HepG2 (cell line): ENCODE measurements around the gene LOXL3. TPM values are rescaled to one million over a fixed set of nuclear protein-coding genes. Genes with fewer than 3 reads are reported as not detected.

ENCODE experiments used
- BCL6 ChIP-seq: IDR thresholded peaks from 2 replicates; pipeline ENCODE4 v1.6.1; 2016; ENCODE audit warnings: missing genetic modification reagents, missing compliant biosample characterization
- EP300 ChIP-seq, 3 experiments: sonication (generic) in 1 of 3; formaldehyde crosslinking in 1 of 3; IDR thresholded peaks; 2 replicates each; pipeline versions ENCODE4 v1.5.1 to v1.6.1; 2011 to 2020; ENCODE audit warnings: low read depth in 2 of 3, low read length in 2 of 3, borderline replicate concordance in 1 of 3, improper control_type of control experiment in 1 of 3, mild to moderate bottlenecking in 1 of 3, missing genetic modification reagents in 1 of 3, moderate library complexity in 1 of 3
- FOSL2 ChIP-seq: sonication (generic); formaldehyde crosslinking; IDR thresholded peaks from 2 replicates; pipeline ENCODE4 v1.4.0; 2020; ENCODE audit warnings: missing genetic modification reagents
- GZF1 ChIP-seq: sonication (generic); formaldehyde crosslinking; IDR thresholded peaks from 2 replicates; pipeline ENCODE4 v1.5.1; 2020; ENCODE audit warnings: mild to moderate bottlenecking, missing genetic modification reagents
- HDAC2 ChIP-seq: sonication (generic); formaldehyde crosslinking; IDR thresholded peaks from 2 replicates; pipeline ENCODE4 v1.4.0; 2020; ENCODE audit warnings: missing genetic modification reagents
- HMG20B ChIP-seq: conservative IDR thresholded peaks from 2 replicates; pipeline ENCODE4 v1.6.1; 2016; ENCODE audit warnings: missing genetic modification reagents, missing compliant biosample characterization
- JUND ChIP-seq: sonication (generic); formaldehyde crosslinking; IDR thresholded peaks from 2 replicates; pipeline ENCODE4 v1.8.0; 2022; ENCODE audit warnings: mild to moderate bottlenecking, missing genetic modification reagents
- KAT7 ChIP-seq: IDR thresholded peaks from 2 replicates; pipeline ENCODE4 v1.6.1; 2018; ENCODE audit warnings: borderline replicate concordance, missing compliant biosample characterization
- MIER3 ChIP-seq: IDR thresholded peaks from 2 replicates; pipeline ENCODE4 v1.6.1; 2016; ENCODE audit warnings: missing compliant biosample characterization, borderline replicate concordance
- PCBP1 ChIP-seq: fragments of 200-400 bp; formaldehyde crosslinking; IDR thresholded peaks from 2 replicates; pipeline ENCODE4 v1.6.1; 2017; ENCODE audit warnings: mild to moderate bottlenecking, low read depth, low read length, borderline replicate concordance
- RBFOX2 ChIP-seq: fragments of 200-400 bp; formaldehyde crosslinking; IDR thresholded peaks from 2 replicates; pipeline ENCODE4 v1.6.1; 2017; ENCODE audit warnings: low read depth, mild to moderate bottlenecking, low read length
- RFXAP ChIP-seq: sonication (generic); formaldehyde crosslinking; IDR thresholded peaks from 2 replicates; pipeline ENCODE4 v1.4.0; 2020; ENCODE audit warnings: missing genetic modification reagents, borderline replicate concordance
- SATB2 ChIP-seq: sonication (generic); formaldehyde crosslinking; IDR thresholded peaks from 2 replicates; pipeline ENCODE4 v1.5.0; 2020; ENCODE audit warnings: missing genetic modification reagents
- SRSF1 ChIP-seq: fragments of 200-400 bp; formaldehyde crosslinking; optimal IDR thresholded peaks from 2 replicates; pipeline ENCODE3; 2017; ENCODE audit warnings: mild to moderate bottlenecking, low read depth, low read length, moderate library complexity
- TBX3 ChIP-seq: fragments of 450-650 bp; IDR thresholded peaks from 2 replicates; pipeline ENCODE4 v1.6.1; 2017; ENCODE audit warnings: antibody characterized with exemption, mild to moderate bottlenecking, inconsistent platforms, borderline replicate concordance
- ZFP62 ChIP-seq: sonication (generic); formaldehyde crosslinking; IDR thresholded peaks from 2 replicates; pipeline ENCODE4 v1.4.0; 2020; ENCODE audit warnings: missing genetic modification reagents
- ZMYM4 ChIP-seq: sonication (generic); formaldehyde crosslinking; IDR thresholded peaks from 2 replicates; pipeline ENCODE4 v1.8.1; 2023; ENCODE audit warnings: mild to moderate bottlenecking, missing genetic modification reagents
- ZNF251 ChIP-seq: sonication (generic); formaldehyde crosslinking; IDR thresholded peaks from 2 replicates; pipeline ENCODE4 v1.9.0; 2021; ENCODE audit warnings: mild to moderate bottlenecking, missing genetic modification reagents
- ZNF282 ChIP-seq: fragments of 450-650 bp; IDR thresholded peaks from 2 replicates; pipeline ENCODE4 v1.6.1; 2018; ENCODE audit not compliant: partially characterized antibody
- ZNF441 ChIP-seq: sonication (generic); formaldehyde crosslinking; IDR thresholded peaks from 2 replicates; pipeline ENCODE4 v1.7.0; 2021; ENCODE audit warnings: missing genetic modification reagents, borderline replicate concordance
- ZNF460 ChIP-seq: sonication (generic); formaldehyde crosslinking; IDR thresholded peaks from 2 replicates; pipeline ENCODE4 v1.5.1; 2020; ENCODE audit warnings: missing genetic modification reagents, mild to moderate bottlenecking, borderline replicate concordance
- ZNF557 ChIP-seq: sonication (generic); formaldehyde crosslinking; IDR thresholded peaks from 2 replicates; pipeline ENCODE4 v1.4.0; 2020; ENCODE audit warnings: missing genetic modification reagents
- ZNF749 ChIP-seq: sonication (generic); formaldehyde crosslinking; IDR thresholded peaks from 2 replicates; pipeline ENCODE4 v1.8.0; 2022; ENCODE audit warnings: mild to moderate bottlenecking, missing genetic modification reagents, moderate library complexity, borderline replicate concordance
- ZSCAN31 ChIP-seq: sonication (generic); formaldehyde crosslinking; IDR thresholded peaks from 2 replicates; pipeline ENCODE4 v1.5.0; 2020; ENCODE audit warnings: low read depth, mild to moderate bottlenecking, missing genetic modification reagents
- polyA plus RNA-seq, 8 experiments: library from polyadenylated mRNA; depleted of rRNA in 3 of 8; stranded (reverse) in 7 of 8; unstranded in 1 of 8; fragments of >200 nt; fragmentation: Illumina TruSeq in 4 of 8; extraction: Trizol in 4 of 8; gene quantifications; 2 replicates each; pipeline versions ENCODE4 v1.2.1 to v1.2.3, GENCODE V29; 2011 to 2016; ENCODE audit warnings: low read depth in 4 of 8, missing spikeins in 1 of 8, mixed read lengths in 1 of 8; ENCODE audit not compliant: insufficient read depth in 1 of 8
- total RNA-seq, 5 experiments: library from RNA; depleted of rRNA; stranded (reverse); fragments of >200 nt; fragmentation: Illumina TruSeq; extraction: Trizol; gene quantifications; 2 replicates each; pipeline ENCODE4 v1.2.3, GENCODE V29; 2016; ENCODE audit warnings: low read depth in 1 of 5
- TF ChIP-seq, protein P1 (sequence below): sonication (generic); formaldehyde crosslinking; IDR thresholded peaks from 2 replicates; pipeline ENCODE4 v1.5.0; 2020; ENCODE audit warnings: missing genetic modification reagents
- TF ChIP-seq, protein P2 (sequence below): sonication (generic); formaldehyde crosslinking; IDR thresholded peaks from 2 replicates; pipeline ENCODE4 v1.4.0; 2020; ENCODE audit warnings: missing genetic modification reagents; ENCODE audit errors: not compliant biosample characterization
- TF ChIP-seq, protein P3 (sequence below): sonication (generic); formaldehyde crosslinking; conservative IDR thresholded peaks from 2 replicates; pipeline ENCODE4 v1.5.0; 2020; ENCODE audit warnings: missing genetic modification reagents

LOXL3 gene
- total and polyA plus RNA-seq, 2 of the 13 experiments (the other 11 are each of a cell fraction or from before 2014, with no cell fraction given): 0.55 to 6.5 TPM

DNA sequence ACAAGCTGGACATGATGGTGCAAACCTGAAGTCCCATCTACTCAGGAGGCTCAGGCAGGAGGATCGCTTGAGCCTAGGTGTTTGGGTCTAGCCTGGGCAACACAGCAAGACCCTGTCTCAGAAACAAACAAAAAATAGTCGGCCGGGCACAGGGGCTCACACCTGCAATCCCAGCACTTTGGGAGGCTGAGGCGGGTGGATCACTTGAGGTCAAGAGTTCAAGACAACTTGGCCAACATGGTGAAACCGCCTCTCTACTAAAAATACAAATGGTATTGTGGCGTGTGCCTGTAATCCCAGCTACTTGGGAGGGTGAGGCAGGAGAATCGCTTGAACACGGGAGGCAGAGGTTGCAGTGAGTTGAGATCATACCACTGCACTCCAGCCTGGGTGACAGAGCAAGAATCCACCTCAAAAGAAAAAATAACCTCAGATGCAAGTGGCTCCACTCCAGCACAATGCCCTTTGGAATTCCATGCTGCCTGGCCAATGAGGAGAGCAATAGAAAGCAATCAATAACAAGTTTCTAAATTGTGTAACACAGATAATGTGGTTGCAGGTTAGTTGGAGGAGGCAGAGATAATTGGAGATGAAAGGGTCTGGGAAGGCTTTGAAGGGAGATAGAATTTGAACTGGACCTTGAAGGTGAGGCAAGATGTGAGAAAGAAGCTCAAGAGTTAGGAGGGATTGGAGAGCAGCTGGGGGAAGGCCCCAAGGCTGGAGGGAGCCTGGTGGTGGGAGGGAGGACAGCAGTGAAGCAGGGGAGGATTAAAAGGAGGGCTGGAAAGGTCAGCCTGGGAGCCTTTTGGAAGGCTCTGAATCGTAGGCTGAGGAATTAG, 64.9 kb downstream of the LOXL3 start (continued):
- peak; percentile 41; the same call in 1 of the 2 replicates for TF ChIP-seq FOSL2 (CRISPR knock-in tag)
- peak; percentile 61; the same call in 1 of the 2 replicates for TF ChIP-seq ZSCAN31 (CRISPR knock-in tag)
- no peak for TF ChIP-seq ZNF557 (CRISPR knock-in tag)
- 0 out of 2 replicates have a peak, but pooled peaks have one; percentile 73 for TF ChIP-seq KAT7 (CRISPR knock-in tag)
- no peak for TF ChIP-seq ZNF251 (CRISPR knock-in tag)
- TF ChIP-seq ZNF441 (CRISPR knock-in tag): peak; percentile 100
- peak; percentile 87 for TF ChIP-seq TBX3
- TF ChIP-seq, protein P1, sequence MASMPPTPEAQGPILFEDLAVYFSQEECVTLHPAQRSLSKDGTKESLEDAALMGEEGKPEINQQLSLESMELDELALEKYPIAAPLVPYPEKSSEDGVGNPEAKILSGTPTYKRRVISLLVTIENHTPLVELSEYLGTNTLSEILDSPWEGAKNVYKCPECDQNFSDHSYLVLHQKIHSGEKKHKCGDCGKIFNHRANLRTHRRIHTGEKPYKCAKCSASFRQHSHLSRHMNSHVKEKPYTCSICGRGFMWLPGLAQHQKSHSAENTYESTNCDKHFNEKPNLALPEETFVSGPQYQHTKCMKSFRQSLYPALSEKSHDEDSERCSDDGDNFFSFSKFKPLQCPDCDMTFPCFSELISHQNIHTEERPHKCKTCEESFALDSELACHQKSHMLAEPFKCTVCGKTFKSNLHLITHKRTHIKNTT (CRISPR knock-in tag): no peak
- TF ChIP-seq EP300 (IDR thresholded peaks at IDR 0.05; ENCODE audit: low read depth in 2 of 2, low read length in 2 of 2): peak; percentile 92 to 98
- TF ChIP-seq EP300 (CRISPR knock-in tag; IDR thresholded peaks at IDR 0.05; ENCODE audit: borderline replicate concordance): peak; percentile 92
- TF ChIP-seq GZF1: 0 out of 2 replicates have a peak, but pooled peaks have one; percentile 20
- TF ChIP-seq ZNF749: no peak
- TF ChIP-seq RBFOX2: 0 out of 2 replicates have a peak, but pooled peaks have one; percentile 5
- TF ChIP-seq ZFP62 (CRISPR knock-in tag): no peak
- peak; percentile 88 for TF ChIP-seq BCL6 (CRISPR knock-in tag)
- peak; percentile 82; the same call in 1 of the 2 replicates for TF ChIP-seq MIER3
- TF ChIP-seq ZMYM4 (CRISPR knock-in tag): peak; percentile 66
- TF ChIP-seq RFXAP (CRISPR knock-in tag): peak; percentile 35; the same call in 1 of the 2 replicates
- TF ChIP-seq SRSF1: no peak
- peak; percentile 76; the same call in 1 of the 2 replicates for TF ChIP-seq ZNF460 (CRISPR knock-in tag)
- TF ChIP-seq, protein P2, sequence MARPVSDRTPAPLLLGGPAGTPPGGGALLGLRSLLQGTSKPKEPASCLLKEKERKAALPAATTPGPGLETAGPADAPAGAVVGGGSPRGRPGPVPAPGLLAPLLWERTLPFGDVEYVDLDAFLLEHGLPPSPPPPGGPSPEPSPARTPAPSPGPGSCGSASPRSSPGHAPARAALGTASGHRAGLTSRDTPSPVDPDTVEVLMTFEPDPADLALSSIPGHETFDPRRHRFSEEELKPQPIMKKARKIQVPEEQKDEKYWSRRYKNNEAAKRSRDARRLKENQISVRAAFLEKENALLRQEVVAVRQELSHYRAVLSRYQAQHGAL (CRISPR knock-in tag): no peak
- no peak for TF ChIP-seq PCBP1
- peak; percentile 93 for TF ChIP-seq HDAC2 (CRISPR knock-in tag)
- TF ChIP-seq, protein P3, sequence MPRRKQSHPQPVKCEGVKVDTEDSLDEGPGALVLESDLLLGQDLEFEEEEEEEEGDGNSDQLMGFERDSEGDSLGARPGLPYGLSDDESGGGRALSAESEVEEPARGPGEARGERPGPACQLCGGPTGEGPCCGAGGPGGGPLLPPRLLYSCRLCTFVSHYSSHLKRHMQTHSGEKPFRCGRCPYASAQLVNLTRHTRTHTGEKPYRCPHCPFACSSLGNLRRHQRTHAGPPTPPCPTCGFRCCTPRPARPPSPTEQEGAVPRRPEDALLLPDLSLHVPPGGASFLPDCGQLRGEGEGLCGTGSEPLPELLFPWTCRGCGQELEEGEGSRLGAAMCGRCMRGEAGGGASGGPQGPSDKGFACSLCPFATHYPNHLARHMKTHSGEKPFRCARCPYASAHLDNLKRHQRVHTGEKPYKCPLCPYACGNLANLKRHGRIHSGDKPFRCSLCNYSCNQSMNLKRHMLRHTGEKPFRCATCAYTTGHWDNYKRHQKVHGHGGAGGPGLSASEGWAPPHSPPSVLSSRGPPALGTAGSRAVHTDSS (CRISPR knock-in tag): no peak
- TF ChIP-seq SATB2 (CRISPR knock-in tag): no peak
- peak; percentile 76; the same call in 1 of the 2 replicates for TF ChIP-seq HMG20B (CRISPR knock-in tag)
- no peak for TF ChIP-seq JUND (CRISPR knock-in tag)
- no peak for TF ChIP-seq ZNF282
